Measurements from ENCODE around the gene AQP1. TPM values are rescaled to one million over a fixed set of nuclear protein-coding genes. Genes with fewer than 3 reads are reported as not detected.

Gene AQP1
- total and polyA plus RNA-seq, 2 experiments from 2014 or later = 35.6 to 51.1 TPM

- no peaks in the 10 kb centered on the region for H3K4me1 ChIP-seq (ENCODE audit: low read depth)
- TF ChIP-seq CTCF (IDR thresholded peaks at IDR 0.05; ENCODE audit: low read depth, low read length) = no peak
- H3K36me3 ChIP-seq = no peaks in the 10 kb centered on the region
- no peak for DNase-seq (ENCODE audit: low read depth in 1 of 2, low spot score in 1 of 2)
- H3K4me3 ChIP-seq = no peak overlapping the region
- no peak overlapping the region for H3K27ac ChIP-seq
- H3K27me3 ChIP-seq = no peaks in the 10 kb centered on the region
- H3K9me3 ChIP-seq (ENCODE audit: low read depth) = no peaks in the 10 kb centered on the region
These were observed 45.1 kb downstream of the AQP1 start for GRCh38 chr7:30956704-30957103.

GRCh38 chr7:30963842-30964241 lies 52.2 kb downstream of the AQP1 start, which contains the start of gene GHRHR:
Gene GHRHR (plus strand): TSS chr7:30963953. CDS start chr7:30964069, 116 bp downstream.
- H3K4me1 ChIP-seq (ENCODE audit: low read depth) = no peaks in the 10 kb centered on the region
- H3K36me3 ChIP-seq = no peaks in the 10 kb centered on the region
- no peak within 1 kb of the TSS for H3K4me3 ChIP-seq
- H3K27ac ChIP-seq = no peak within 1 kb of the TSS
- no peak for TF ChIP-seq CTCF (IDR thresholded peaks at IDR 0.05; ENCODE audit: low read depth, low read length)
- H3K9me3 ChIP-seq (ENCODE audit: low read depth) = no peaks in the 10 kb centered on the region
- peaks cover 9% of the 10 kb centered on the region for H3K27me3 ChIP-seq
- DNase-seq (ENCODE audit: low read depth in 1 of 2, low spot score in 1 of 2) = no peak

GRCh38 chr7:30965372-30965771 lies 53.7 kb downstream of the AQP1 start:
- no peak overlapping the region for H3K4me3 ChIP-seq
- TF ChIP-seq CTCF (IDR thresholded peaks at IDR 0.05; ENCODE audit: low read depth, low read length) = no peak
- no peaks in the 10 kb centered on the region for H3K9me3 ChIP-seq (ENCODE audit: low read depth)
- H3K27me3 ChIP-seq = peaks cover 9% of the 10 kb centered on the region
- DNase-seq (ENCODE audit: low read depth in 1 of 2, low spot score in 1 of 2) = peak in 1 of 2 donors; percentile 17
- H3K36me3 ChIP-seq = no peaks in the 10 kb centered on the region
- no peaks in the 10 kb centered on the region for H3K4me1 ChIP-seq (ENCODE audit: low read depth)
- H3K27ac ChIP-seq = no peak overlapping the region

GRCh38 chr7:30965883-30966282 lies 54.2 kb downstream of the AQP1 start:
- H3K27me3 ChIP-seq = peaks cover 9% of the 10 kb centered on the region
- no peaks in the 10 kb centered on the region for H3K9me3 ChIP-seq (ENCODE audit: low read depth)
- H3K27ac ChIP-seq = no peak overlapping the region
- no peak for TF ChIP-seq CTCF (IDR thresholded peaks at IDR 0.05; ENCODE audit: low read depth, low read length)
- no peaks in the 10 kb centered on the region for H3K36me3 ChIP-seq
- no peaks in the 10 kb centered on the region for H3K4me1 ChIP-seq (ENCODE audit: low read depth)
- DNase-seq (ENCODE audit: low read depth in 1 of 2, low spot score in 1 of 2) = no peak
- no peak overlapping the region for H3K4me3 ChIP-seq

- H3K4me3 ChIP-seq = no peak overlapping the region
- H3K27ac ChIP-seq = no peak overlapping the region
- no peaks in the 10 kb centered on the region for H3K4me1 ChIP-seq (ENCODE audit: low read depth)
- H3K36me3 ChIP-seq = no peaks in the 10 kb centered on the region
- H3K27me3 ChIP-seq = peaks cover 15% of the 10 kb centered on the region
- TF ChIP-seq CTCF (IDR thresholded peaks at IDR 0.05; ENCODE audit: low read depth, low read length) = no peak
- no peaks in the 10 kb centered on the region for H3K9me3 ChIP-seq (ENCODE audit: low read depth)
- DNase-seq (ENCODE audit: low read depth in 1 of 2, low spot score in 1 of 2) = no peak
These were observed 56.6 kb downstream of the AQP1 start for GRCh38 chr7:30968294-30968693.
